ES-I3 (cell line): Measurements from ENCODE around the gene KIF18B.

Source experiments
- H3K36me3 ChIP-seq: 2 replicates; pipeline ENCODE4 v1.6.1; 2013; ENCODE audit warnings: mild to moderate bottlenecking, low read length, control low read depth, moderate library complexity; ENCODE audit not compliant: insufficient read depth
- H3K4me1 ChIP-seq: 2 replicates; pipeline ENCODE4 v1.6.1; 2013; ENCODE audit warnings: mild to moderate bottlenecking, control low read depth, low read length; ENCODE audit not compliant: insufficient read depth
- H3K9ac ChIP-seq: 2 replicates; pipeline ENCODE4 v1.6.1; 2013; ENCODE audit warnings: low read depth, mild to moderate bottlenecking, low read length, moderate library complexity
- H3K9me3 ChIP-seq: 2 replicates; pipeline ENCODE4 v1.6.1; 2013; ENCODE audit warnings: mild to moderate bottlenecking, low read length, moderate library complexity; ENCODE audit not compliant: control insufficient read depth, insufficient read depth

Gene KIF18B

GRCh38 chr17:44934745-44935105 lies 12.8 kb downstream of the KIF18B start:
- H3K9ac ChIP-seq: no peak overlapping the region
- peaks cover 31% of the 10 kb centered on the region for H3K36me3 ChIP-seq
- no peaks in the 10 kb centered on the region for H3K4me1 ChIP-seq
- H3K9me3 ChIP-seq: no peaks in the 10 kb centered on the region

GRCh38 chr17:44933824-44934744 lies 13.5 kb downstream of the KIF18B start:
- H3K36me3 ChIP-seq: peaks cover 36% of the 10 kb centered on the region
- H3K9ac ChIP-seq: no peak overlapping the region
- H3K4me1 ChIP-seq: no peaks in the 10 kb centered on the region
- H3K9me3 ChIP-seq: no peaks in the 10 kb centered on the region

GRCh38 chr17:44932787-44933097 lies 14.8 kb downstream of the KIF18B start:
- peaks cover 49% of the 10 kb centered on the region for H3K36me3 ChIP-seq
- no peaks in the 10 kb centered on the region for H3K4me1 ChIP-seq
- no peak overlapping the region for H3K9ac ChIP-seq
- H3K9me3 ChIP-seq: no peaks in the 10 kb centered on the region

- peaks cover 54% of the 10 kb centered on the region for H3K36me3 ChIP-seq
Measured at GRCh38 chr17:44932096-44932786, 15.3 kb downstream of the KIF18B start.

GRCh38 chr17:44931376-44931775 lies 16.2 kb downstream of the KIF18B start:
- Histone ChIP-seq H3K36me3 (peaks cover 56% of the 10 kb centered on the region), H3K9ac (no peak overlapping the region), H3K4me1 (no peaks in the 10 kb centered on the region), H3K9me3 (no peaks in the 10 kb centered on the region)

More at GRCh38 chr17:44932096-44932786, 15.3 kb downstream of the KIF18B start:
- Histone ChIP-seq H3K9me3 (no peaks in the 10 kb centered on the region), H3K4me1 (no peaks in the 10 kb centered on the region), H3K9ac (no peak overlapping the region)

GRCh38 chr17:44930667-44931066 lies 16.9 kb downstream of the KIF18B start:
- H3K9me3 ChIP-seq: no peaks in the 10 kb centered on the region
- H3K9ac ChIP-seq: no peak overlapping the region
- H3K4me1 ChIP-seq: no peaks in the 10 kb centered on the region
- peaks cover 57% of the 10 kb centered on the region for H3K36me3 ChIP-seq

- Histone ChIP-seq H3K36me3 (peaks cover 57% of the 10 kb centered on the region), H3K9me3 (no peaks in the 10 kb centered on the region), H3K4me1 (no peaks in the 10 kb centered on the region), H3K9ac (no peak overlapping the region)
Measured at GRCh38 chr17:44928950-44929720, 18.4 kb downstream of the KIF18B start.

- Histone ChIP-seq H3K9ac (no peak overlapping the region), H3K4me1 (no peaks in the 10 kb centered on the region), H3K36me3 (peaks cover 53% of the 10 kb centered on the region), H3K9me3 (no peaks in the 10 kb centered on the region)
Measured at GRCh38 chr17:44928136-44928535, 19.4 kb downstream of the KIF18B start.

GRCh38 chr17:44927696-44928095 lies 19.9 kb downstream of the KIF18B start:
- H3K9me3 ChIP-seq: no peaks in the 10 kb centered on the region
- H3K36me3 ChIP-seq: peaks cover 49% of the 10 kb centered on the region
- H3K9ac ChIP-seq: no peak overlapping the region

GRCh38 chr17:44926821-44927525 lies 20.6 kb downstream of the KIF18B start:
- Histone ChIP-seq H3K4me1 (no peaks in the 10 kb centered on the region), H3K9ac (no peak overlapping the region), H3K36me3 (peaks cover 45% of the 10 kb centered on the region), H3K9me3 (no peaks in the 10 kb centered on the region)

More at GRCh38 chr17:44927696-44928095, 19.9 kb downstream of the KIF18B start:
- H3K4me1 ChIP-seq: no peaks in the 10 kb centered on the region

GRCh38 chr17:44925731-44926697 lies 21.6 kb downstream of the KIF18B start:
- Histone ChIP-seq H3K36me3 (peaks cover 36% of the 10 kb centered on the region), H3K9me3 (no peaks in the 10 kb centered on the region), H3K9ac (no peak overlapping the region), H3K4me1 (peaks cover 3% of the 10 kb centered on the region)

- Histone ChIP-seq H3K36me3 (peaks cover 25% of the 10 kb centered on the region), H3K4me1 (peaks cover 12% of the 10 kb centered on the region), H3K9ac (no peak overlapping the region), H3K9me3 (no peaks in the 10 kb centered on the region)
Measured at GRCh38 chr17:44924107-44924544, 23.4 kb downstream of the KIF18B start.
